RWPE1 (cell line): ENCODE data around the gene TENM4.

Source experiments
- CTCF ChIA-PET: fragments of 350-600 bp; sonication (Branson Sonifier 250); formaldehyde crosslinking; extraction: SDS; loops from one replicate; lab custom pipeline; 2021; lab: Yijun Ruan, JAX
- POLR2A ChIA-PET: fragments of 400-600 bp; formaldehyde crosslinking; extraction: SDS; loops from one replicate; lab custom pipeline; 2020; ENCODE audit warnings: antibody characterized with exemption; ENCODE audit not compliant: low non-redundant PET; lab: Yijun Ruan, JAX
- DNase-seq: peaks from one replicate; pipeline ENCODE4 v3.0.0; 2012; ENCODE audit warnings: low spot score
- H3K27ac ChIP-seq: fragments of 450-650 bp; 2 replicates; pipeline ENCODE4 v1.5.1; 2017
- TF ChIP-seq, protein P1 (sequence below): fragments of 450-650 bp; conservative IDR thresholded peaks from 2 replicates; pipeline ENCODE4 v1.5.1; 2017; ENCODE audit warnings: low read depth, mild to moderate bottlenecking

Gene TENM4

DNA sequence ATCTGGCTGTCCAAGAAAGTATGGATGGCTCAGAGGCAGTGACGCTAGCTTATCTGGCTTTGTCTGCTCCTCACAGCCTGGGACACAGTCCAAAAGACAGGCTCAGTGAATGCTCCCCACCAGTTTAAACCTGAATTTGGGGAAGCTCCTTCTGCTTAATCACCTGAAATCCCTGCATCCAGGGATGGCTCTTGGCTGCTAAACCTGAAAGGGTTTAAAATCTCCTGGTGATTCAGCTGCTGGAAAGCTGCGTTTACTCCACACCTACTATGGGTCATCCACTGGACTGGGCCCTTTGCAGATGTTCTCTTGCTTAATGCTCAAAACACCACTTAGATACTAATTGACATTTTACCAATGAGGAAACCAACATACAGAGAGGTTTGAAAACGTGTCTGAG is 564.2 kb downstream of the TENM4 start:
- ChIA-PET POLR2A (no interaction called here), CTCF (no interaction called here)
- DNase-seq: peak; percentile 31
- H3K27ac ChIP-seq: peak overlapping the region; percentile 87
- TF ChIP-seq, protein P1, sequence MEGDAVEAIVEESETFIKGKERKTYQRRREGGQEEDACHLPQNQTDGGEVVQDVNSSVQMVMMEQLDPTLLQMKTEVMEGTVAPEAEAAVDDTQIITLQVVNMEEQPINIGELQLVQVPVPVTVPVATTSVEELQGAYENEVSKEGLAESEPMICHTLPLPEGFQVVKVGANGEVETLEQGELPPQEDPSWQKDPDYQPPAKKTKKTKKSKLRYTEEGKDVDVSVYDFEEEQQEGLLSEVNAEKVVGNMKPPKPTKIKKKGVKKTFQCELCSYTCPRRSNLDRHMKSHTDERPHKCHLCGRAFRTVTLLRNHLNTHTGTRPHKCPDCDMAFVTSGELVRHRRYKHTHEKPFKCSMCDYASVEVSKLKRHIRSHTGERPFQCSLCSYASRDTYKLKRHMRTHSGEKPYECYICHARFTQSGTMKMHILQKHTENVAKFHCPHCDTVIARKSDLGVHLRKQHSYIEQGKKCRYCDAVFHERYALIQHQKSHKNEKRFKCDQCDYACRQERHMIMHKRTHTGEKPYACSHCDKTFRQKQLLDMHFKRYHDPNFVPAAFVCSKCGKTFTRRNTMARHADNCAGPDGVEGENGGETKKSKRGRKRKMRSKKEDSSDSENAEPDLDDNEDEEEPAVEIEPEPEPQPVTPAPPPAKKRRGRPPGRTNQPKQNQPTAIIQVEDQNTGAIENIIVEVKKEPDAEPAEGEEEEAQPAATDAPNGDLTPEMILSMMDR: no peak

DNA sequence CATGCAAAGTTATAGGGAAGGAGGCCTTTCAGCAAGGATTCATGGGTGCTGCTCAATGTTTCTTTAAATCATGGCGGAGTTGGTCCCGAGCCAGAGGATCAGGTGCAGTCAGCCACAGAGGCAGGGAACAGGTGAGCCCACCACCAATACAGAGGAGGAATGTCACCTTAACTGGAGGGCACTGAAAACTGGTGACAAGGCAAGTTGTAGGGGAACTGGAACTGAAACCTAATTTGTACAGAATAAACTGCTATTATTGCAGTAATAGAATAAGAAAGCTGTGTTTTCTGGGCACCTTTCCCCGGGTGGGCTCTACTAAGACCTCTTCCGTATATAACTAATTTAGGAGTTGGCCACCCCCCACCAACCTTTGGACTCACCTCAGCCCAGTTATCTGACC is 570.2 kb downstream of the TENM4 start:
- POLR2A ChIA-PET: no interaction called here
- DNase-seq: no peak
- no peak overlapping the region for H3K27ac ChIP-seq
- TF ChIP-seq, protein P1: no peak
- CTCF ChIA-PET: no interaction called here

DNA sequence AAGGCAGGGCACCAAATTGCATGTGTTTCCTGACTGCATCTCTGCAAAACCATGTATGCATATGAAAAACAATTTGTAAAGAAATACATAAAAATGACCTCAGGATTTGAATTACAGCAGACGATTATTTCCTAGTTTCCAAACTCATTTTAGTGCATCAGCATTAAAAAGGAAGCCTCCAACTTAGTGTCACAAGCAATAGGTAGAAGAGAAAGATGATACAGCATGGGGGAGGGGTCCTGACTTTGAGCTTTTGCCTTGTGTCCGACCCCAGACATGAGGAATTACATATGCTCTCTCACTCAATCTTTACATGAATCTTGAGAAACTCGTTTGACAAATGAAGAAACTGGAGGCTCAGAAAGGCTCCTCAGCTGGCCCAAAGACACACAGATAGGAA is 571.5 kb downstream of the TENM4 start:
- POLR2A ChIA-PET: no interaction called here
- TF ChIP-seq, protein P1: no peak

DNA sequence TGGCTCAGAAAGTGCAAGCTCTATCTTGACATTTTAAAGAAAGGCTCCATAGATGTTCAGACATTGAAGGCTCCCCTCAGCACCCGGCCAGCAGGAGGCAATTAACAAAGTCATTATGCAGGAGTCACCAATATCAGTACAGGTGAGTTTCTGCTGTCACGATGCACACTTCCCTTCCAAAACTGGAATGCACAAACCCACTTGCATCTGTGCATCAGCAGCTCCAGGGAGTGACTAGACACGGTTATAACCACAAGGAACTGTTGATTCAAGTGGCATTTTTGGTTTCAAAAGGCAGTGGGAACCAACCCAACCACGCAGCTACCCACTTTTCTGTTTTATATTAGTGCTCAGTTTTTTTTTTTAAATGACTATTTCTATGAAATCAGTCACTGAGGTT is 572.3 kb downstream of the TENM4 start:
- H3K27ac ChIP-seq: no peak overlapping the region
- POLR2A ChIA-PET: no interaction called here
- TF ChIP-seq, protein P1: no peak
- CTCF ChIA-PET: no interaction called here
- no peak for DNase-seq

More for the DNA sequence above, 571.5 kb downstream of the TENM4 start:
- DNase-seq: no peak
- H3K27ac ChIP-seq: no peak overlapping the region
- CTCF ChIA-PET: no interaction called here

DNA sequence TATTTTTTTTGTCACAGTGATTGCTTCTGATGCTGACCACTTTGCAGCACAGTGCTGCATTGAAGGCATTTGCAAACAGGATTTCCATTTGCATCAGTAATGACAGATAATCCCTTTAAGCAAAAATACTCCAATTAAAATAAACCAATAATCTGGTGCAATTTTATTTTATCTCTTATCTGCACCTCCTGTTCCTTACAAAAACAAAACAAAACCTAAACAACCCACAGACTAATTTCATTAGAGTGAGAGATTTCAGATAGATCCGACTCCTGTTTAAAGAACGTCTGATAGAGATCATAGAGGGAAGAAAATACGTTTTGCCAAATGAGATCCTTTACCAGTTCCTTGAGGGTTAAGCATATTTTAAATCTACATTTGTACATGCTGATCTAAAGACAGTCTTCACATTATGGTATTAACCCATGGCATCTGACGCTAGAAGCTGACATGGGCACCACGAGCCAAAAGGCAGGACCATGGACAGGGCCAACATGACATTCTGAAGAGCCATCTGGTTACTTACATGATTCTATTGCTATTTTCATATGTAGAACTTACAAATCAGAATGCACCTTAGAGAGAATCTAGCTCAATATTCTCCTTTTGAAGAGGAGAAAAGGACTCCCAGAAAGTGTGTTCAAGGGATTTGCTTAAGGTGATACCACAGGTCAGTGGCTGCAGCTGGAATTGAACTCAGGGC is 580.0 kb downstream of the TENM4 start:
- ChIA-PET CTCF (interaction anchor here (0.5 kb wide), 1 partner anchor 41 kb away, joined by 3 read pairs; no protein-coding TSS in a partner anchor), POLR2A (no interaction called here)
- TF ChIP-seq, protein P1: no peak
- DNase-seq: no peak
- no peak overlapping the region for H3K27ac ChIP-seq

DNA sequence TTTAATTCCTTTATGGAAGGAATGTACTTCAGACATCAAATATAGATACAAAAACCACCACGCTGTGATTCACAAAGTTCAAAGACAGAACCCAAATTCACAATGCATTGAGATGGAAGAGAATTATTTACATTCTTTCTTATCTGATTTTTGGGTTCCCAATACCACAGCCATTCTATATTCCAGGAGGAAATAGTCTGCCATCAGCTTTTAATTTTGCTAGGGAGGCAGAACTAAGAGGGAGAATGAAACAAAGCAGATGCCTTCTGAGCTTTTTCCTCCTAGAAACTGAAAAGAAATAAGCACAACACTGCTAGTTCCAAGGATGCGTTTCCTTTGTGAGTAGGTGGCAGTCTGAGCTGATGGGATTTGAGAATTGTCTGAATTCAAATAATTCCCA is 583.1 kb downstream of the TENM4 start:
- no peak overlapping the region for H3K27ac ChIP-seq
- DNase-seq: no peak
- ChIA-PET POLR2A (no interaction called here), CTCF (no interaction called here)
- TF ChIP-seq, protein P1: no peak
